Forelimb muscle (tissue), 1 donor: ENCODE measurements around the gene FHAD1. TPM values are rescaled to one million over a fixed set of nuclear protein-coding genes. Genes with fewer than 3 reads are reported as not detected.

ENCODE experiments used
- DNase-seq: peaks from one replicate; pipeline ENCODE4 v3.0.0-alpha.2; 2013; ENCODE audit warnings: low read depth
- polyA plus RNA-seq: library from polyadenylated mRNA; unstranded; fragments of 120-200 nt; gene quantifications from one replicate; pipeline ENCODE4 v1.2.1, GENCODE V29; 2013; ENCODE audit not compliant: insufficient read length

Gene FHAD1
- polyA plus RNA-seq, 1 donor, result 1.9 TPM

DNA sequence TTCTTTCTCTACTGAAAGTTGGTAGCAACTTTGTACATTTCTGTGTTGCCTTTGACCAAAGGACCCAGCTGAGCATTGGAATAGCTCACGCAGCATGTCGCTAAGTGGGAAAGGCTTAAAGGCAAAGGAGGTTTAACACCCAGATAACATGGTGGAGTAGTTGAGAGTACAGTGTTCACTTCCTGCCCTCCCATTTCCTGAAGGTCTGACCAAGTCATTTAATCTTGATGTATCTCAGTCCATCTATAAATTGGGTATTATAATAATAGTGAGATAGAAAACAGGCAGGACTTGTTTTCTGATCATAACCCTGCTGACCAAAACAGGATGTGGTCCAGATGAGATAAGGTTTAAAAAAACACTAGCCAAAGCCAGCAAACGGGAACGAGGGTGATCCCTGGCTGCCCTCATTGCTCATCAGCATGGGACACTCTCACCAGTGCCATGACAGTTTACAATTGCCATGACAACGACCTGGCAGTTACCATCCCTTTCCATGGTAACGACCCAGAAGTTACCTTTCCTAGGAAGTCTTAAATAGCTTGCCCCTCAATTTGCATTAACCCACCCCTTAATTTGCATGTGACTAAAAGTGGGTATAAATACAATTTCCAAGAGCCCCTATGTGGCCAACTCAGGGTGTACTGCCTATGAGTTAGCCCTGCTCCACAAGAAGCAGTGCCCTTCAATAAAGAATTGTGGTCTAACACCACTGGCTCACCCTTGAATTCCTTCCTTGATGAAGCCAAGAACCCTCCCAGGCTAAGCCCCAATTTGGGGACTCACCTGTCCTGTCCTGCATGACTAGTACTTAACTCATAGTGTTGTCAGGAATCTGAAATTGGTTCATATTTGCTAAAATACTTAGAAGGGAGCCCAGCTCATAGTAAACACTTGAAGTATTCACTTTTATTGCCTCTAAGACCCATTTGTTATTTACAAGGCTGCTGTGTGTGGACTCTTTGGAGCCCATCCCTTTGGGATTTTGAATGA is 28.4 kb upstream of the FHAD1 start:
- no peak for DNase-seq

DNA sequence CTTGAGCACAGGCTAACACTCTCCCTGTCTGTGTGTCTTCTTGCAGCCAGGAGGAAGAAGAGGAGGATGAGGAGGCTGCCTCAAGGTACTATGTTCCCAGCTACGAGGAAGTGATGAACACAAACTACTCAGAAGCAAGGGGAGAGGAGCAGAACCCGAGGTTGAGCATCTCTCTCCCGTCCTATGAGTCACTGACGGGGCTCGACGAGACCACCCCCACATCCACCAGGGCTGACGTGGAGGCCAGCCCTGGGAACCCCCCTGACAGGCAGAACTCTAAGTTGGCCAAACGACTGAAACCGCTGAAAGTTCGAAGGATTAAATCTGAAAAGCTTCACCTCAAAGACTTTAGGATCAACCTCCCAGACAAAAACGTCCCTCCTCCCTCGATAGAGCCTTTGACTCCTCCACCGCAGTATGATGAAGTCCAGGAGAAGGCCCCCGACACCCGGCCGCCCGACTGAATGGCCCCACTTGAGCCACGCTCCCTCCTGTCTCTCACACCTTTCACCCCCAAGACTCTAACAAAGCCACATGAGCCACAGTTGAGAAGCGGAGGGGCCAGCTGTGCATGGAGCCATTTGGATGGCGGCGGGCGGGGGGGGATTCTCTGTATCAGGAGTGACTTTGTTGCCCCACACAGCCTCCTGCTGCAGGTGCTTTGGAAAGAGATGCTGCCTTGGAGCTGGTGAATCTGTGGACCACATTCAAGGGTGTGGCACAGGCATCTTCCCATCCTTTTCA is 27.6 kb upstream of the FHAD1 start:
- no peak for DNase-seq

DNA sequence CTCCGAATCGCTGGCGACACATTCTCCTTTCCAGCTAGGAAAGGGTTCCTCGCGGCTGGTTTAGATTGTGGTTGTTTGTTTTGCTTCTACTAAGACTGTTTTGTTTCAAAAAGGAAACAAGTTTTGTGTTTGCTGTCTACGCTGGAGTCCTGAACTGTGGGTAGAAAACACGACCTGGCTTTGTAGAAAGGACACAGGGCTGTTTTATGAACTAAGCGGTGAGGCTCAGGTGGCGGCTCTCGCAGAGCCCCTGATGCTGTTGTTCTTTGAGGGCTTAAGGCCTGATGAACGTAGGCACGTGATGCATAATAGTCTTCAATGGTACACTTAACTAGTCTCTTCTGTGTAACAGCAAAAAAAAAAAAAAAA is 27.0 kb upstream of the FHAD1 start:
- DNase-seq, result no peak

DNA sequence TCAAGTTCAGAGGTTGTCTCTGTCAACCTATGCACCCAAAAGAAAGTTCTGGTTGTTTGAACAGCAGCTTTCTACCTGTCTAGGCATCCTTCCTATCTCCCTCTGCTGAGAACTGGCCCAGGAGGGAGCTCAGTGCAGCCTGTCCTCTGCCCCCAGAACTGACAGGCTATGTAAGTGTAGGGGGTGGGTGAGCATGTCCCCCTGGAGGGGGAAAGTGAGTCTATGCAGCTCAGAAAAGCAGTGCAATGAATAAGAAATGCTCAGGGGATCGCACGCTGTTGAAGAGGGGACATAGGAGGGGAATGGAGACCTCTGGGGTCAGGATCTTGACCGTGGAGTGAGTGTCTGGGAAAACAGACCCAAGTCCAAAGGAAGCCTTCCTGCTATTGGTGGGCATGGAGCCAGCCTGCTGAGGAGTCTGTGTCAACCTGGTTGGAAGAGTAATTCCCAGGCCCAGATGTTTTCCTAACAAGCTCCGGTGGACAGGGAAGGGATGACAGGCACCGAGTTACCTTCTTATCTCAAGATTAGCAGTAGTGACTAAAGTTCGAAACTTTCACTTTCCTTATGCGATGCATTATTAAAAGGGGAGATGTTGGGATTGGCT is 26.1 kb upstream of the FHAD1 start:
- DNase-seq, result no peak

DNA sequence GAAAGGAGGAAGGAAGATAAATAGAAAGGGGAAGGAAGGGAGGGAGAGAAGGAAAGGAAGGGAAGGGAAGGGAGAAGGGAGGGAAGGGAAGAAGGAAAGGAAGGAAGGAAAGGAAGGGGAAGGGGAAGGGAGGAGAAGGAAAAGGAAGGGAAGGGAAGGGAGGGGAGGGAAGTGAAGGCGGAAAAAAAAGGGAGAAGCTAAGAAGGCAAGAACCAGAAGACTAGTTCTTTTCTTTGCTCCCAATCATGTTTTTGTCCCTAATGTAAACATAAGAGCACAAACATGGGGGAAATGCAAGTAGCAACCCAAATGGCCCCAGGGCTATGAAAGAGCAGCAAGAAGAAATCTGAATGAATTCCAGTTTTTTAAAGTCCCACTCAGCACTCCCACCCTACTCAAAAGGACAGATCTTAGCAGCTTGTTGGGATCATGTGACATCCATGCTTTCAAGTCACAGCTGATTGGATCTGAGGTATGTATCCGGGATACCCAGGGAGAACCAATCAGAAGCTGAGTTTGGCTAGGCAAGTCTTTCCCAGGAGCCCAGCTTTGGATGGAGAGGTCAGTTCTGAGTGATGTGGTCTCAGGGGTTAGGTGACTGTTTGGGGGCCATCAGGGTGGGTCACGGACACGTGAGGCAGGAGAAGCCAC is 24.2 kb upstream of the FHAD1 start:
- DNase-seq, result no peak

DNA sequence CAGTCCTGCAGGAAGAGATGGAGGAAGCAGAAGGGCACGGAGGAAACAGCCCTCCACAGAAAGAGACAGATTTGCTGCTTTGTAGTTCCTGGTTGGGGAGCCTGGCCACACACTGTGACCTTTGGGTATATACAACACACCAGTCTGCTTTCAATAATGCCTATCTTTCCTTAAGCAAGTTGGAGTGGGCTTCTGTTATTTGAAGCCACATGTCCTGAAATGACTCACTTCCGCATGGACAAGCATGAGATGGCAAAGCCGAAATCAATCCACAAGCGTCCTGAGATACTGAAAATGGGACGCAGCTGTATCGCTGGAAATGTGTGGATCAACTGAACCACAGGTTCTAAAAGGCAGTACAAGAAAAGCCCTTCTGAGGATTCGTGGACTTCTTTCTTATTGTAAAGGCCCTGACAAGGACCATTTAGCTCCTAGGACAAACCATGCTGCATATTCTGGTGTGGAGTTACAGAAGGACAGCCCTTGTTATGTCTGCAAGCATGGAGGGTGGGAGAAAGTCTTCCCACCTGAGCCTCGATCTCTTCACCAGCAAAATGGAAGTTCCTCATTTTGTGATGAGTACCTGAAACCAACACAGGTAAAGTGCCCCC is 22.7 kb upstream of the FHAD1 start:
- DNase-seq, result no peak

DNA sequence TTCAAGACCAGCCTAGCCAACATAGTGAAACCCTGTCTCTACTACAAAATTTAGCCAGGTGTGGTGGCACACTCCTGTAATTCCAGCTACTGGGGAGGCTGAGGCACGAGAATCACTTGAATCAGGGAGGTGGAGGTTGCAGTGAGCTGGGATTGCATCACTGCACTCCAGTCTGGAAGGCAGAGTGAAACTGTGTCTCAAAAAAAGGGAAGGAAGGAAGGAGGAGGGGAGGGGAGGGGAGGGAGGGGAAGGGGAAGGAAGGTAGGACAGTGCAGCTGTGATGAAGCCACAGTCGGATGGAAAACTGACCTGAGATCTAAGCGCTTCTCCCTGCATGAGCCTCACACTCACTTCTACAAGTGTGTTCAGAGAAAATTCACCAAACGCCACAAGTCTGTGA is 22.0 kb upstream of the FHAD1 start:
- no peak for DNase-seq

DNA sequence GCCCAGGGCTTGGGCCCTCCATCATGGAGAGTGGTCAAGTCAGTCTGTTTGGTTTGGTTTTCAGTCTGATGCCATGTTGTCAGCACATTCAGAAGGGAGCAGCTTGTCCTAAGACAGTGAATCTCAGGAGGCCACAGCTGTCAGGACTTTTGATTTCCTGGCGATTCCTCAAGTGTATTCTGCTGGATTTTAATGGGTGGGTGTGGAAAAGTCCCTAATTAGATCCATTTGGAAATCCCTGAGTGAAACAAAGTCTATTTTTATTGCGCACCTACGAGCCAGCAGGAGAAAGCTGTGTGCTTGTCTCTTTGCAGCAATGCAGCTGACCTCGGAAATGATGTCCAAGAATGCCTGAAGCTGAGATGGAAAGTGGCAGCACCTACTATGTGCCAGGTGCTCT is 21.6 kb upstream of the FHAD1 start:
- no peak for DNase-seq

DNA sequence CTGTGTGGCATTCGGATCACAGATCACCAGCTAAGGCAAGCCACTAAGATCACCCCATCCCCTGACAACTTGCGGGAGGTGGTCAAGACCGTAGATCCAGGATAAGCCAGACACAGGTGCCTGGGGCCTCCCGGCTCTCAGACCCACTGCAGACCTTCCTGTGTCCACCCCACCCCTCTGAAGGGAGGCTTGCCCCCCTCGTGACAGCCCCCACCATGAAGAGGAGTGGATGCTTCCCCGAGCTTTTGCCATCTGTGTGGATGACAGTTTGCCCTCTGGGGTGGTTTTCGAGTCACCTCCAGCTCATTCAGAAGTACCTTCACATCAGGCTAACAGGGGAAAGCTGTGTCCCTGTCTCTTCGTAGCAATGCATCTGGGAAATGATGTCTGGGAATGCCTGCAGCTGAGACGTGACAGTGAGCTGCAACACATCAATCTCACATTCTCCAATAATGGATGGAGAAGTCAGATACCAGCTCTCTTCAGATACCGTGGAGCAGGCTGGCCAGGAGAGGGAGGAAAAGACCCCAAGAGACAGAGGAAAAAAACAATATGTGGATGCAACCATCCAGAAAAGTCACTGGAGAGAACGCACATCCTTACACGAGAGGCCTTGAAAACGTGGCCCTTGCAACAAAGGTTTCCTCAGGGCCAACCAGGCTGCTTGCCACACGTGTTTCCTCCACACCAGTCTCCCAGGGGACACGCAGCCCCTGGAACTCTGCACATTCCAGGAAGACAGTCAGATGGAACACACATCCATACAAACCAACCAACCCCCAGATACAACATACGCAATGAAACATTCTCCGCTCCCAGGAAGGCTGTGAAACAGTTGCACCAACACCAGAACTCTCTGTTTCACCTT is 20.4 kb upstream of the FHAD1 start:
- no peak for DNase-seq

DNA sequence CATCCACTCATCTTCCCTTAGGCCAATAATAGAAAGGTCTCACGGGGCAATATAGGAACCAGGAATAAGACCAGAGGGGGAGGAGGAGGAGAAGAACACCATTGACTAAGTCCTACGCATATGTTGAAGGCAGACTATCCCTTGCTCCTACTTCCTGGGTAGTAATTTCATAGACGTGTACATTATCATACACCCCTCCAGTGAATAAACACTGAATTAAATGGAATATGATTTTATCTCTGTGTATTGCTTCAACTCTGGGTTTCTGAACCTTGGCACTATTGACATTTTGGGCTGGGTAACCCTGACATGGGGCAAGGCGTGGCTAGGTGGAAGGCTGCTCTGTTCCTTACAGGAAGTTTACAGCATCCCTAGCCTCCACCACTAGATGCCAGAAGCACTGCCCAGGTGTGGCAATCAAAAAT is 17.3 kb upstream of the FHAD1 start:
- DNase-seq, result no peak

DNA sequence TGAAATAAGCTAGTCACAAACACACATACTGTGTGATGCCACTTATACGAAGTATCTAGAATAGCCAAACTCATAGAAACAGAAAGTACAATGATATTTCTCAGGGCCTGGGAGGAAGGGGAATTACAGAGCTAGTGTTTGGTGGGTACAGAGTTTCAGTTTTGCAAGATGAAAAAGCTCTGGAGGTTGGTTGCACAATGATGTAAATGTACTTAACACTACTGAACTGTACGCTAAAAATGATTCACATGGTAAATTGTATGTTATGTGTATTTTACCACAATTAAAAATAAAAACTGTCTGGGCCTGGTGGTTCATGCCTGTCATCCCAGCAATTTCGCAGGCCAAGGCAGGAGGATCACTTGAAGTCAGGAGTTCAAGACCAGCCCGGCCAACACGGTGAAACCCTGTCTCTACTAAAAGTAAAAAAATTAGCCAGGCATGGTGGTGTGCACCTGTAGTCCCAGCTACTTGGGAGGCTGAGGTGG is 15.3 kb upstream of the FHAD1 start:
- DNase-seq, result no peak

DNA sequence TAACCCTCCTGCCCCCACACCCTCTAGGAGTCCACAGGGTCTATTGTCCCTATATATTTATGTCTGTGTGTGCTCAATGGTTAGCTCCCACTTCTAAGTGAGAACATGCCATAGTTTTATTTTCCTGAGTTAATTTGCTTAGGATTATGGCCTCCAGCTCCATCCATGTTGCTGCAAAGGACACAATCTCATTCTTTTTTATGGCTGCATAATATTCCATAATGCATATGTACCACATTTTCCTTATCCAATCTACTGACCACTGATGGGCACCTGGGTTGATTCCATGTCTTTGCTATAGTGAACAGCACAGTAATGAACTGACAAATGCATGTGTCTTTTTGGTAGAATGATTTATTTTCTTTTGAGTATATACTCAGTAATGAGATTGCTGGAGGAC is 13.3 kb upstream of the FHAD1 start:
- no peak for DNase-seq

DNA sequence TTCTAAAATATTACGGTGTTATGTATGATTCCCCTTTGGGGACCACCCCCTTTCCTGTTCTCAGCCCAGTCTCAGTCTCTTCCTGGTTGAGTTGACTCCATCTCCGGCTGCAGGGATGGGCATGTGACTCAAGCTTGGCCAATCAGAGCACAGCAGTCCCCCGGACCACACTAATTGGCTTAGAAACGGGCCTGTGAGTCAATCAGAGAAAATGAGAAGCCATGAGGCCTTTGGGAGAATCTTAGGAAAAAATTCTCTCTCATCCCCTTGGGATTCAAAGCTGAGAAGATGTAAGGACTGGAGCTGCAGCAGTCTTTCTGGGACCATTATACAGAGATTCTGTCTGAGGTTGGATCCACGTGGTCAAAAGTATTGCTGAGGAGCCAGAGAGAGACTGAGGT is 10.7 kb upstream of the FHAD1 start:
- no peak for DNase-seq

DNA sequence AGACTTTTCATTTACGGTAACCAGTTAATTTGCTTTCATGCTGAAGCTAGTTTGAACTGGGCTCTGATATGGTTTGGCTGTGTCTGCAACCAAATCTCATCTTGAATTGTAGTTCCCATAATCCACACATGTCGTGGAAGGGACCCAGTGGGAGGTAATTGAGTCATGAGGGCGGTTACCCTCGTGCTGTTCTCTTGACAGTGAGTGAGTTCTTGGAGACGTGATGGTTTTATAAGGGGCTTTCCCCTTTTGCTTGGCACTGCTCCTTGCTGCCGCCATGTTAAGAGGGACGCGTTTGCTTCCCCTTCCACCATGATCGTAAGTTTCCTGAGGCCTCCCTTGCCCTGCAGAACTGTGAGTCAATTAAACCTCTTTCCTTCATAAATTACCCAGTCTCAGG is 10.3 kb upstream of the FHAD1 start:
- no peak for DNase-seq

DNA sequence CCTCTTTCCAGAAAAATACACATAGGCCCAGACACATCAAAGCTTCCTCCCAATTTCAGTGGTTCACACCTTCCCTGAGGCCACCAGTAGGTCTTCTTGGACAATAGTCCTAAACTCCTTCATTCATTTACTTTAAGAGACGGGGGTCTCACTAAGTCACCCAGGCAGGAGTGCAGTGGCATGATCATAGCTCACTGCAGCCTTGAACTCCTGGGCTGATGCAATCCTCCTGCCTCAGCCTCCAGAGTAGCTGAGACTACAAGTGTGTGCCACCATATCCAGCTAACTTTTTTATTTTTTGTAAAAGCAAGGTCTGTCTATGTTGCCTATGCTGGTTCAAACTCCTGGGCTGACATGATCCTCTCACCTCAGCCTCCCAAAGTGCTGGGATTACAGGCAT is 8.2 kb upstream of the FHAD1 start:
- DNase-seq, result no peak

DNA sequence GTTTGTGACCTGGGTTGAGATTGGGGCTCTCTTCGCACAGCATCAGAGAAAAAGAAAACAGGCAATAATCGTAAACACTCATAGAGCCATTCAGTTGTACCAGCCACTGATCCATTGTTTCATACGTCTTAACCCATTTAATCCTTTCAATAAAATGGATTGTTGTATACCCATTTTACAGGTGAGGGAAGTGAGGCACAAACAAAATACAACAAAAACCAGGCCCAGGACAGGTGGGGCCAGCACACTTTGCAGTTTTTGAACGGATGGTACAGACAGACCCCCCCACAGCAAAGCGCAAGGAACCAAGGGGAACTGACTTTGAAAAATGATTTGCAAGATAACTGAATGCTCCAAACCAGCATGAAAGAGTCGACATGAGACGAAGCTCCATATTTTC is 4.3 kb upstream of the FHAD1 start:
- no peak for DNase-seq

DNA sequence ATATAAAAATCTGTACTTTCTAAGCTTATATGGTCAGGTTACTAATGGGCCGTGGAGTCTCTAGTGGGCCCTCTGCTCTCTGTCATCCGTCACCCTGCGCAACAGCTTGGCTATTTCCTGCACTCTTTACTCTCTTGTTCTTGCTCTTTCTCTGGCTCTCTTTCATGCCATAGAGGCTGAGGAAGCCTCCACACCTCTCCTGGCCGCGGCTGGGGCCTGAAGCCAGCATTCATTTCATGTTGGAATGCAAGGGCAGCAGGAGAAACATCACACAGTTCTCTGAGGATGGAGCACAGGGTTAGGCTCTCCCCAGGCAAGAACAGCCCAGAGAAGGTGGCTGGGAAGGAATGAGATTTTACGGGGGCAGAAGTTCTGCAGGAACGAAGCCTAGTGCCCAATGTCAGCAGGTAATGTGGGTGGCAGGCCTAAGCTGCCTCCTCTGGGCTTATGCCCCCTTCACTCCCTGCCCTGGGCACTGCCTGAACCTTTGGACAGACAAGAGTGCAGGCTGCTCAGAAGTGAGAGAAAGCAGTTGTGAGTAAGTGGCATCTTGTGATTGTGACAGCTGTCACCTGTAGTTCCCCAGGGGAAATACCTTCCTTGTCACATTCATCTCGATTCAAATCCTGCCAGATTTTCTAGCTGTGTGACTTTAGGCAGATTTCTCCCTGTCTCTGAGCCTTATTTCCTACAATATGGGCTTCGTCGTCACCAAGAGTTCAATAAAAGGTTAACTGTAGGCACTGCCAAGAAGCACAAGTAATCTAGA is 3.6 kb upstream of the FHAD1 start:
- no peak for DNase-seq

DNA sequence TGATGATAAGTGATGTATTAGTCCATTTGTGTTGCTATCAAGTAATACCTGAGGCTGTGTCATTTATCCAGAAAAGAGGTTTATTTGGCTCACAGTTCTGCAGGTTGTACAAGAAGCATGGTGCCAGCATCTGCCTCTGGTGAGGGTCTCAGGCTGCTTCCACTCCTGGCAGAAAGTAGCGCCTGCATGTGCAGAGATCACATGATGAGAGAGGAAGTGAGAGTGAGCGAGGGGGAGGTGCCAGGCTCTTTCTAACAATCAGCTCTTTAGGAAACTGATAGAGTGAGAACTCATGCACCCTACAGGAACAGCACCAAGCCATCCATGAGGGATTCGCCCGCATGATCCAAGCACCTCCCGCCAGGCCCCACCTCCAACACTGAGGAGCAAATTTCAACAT is 2.2 kb upstream of the FHAD1 start:
- no peak for DNase-seq

DNA sequence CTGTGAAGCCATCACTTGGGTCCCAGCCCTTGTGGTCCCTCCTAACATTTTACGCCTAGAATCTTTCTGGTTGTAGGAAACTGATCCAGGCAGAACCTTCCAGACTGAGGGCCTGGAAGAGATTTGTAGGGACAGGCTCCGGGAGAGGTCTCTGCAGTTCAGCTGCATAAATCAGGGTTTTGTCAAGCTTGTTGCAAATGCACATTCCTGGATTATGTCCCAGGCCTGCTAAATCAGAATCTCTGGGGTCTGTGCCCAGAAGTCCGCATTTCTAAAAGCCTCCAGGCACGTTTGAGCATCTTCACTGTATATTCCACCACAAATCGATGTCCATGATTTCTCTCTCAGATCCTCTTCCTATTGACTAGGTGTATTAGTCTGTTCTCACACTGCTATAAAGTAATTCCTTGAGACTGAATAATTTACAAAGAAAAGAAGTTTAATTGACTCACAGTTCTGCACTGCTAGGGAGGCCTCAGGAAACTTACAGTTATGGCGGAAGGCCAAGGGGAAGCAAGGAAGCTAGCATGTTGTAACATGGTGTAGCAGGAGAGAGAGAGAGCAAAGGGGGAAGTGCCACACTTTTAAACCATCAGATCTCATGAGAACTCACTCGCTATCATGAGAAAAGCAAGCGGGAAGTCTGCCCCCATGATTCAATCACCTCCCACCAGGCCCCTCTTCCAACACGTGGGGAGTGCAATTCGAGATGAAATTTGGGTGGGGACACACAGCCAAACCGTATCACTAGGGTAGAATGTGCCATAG is 1.2 kb upstream of the FHAD1 start:
- DNase-seq, result no peak
